ENCODE measurements around the gene SETD1B. TPM values are rescaled to one million over a fixed set of nuclear protein-coding genes. Genes with fewer than 3 reads are reported as not detected.

The SETD1B gene
- polyA plus RNA-seq, 1 donor from 2014 or later: 2.6 TPM

DNA sequence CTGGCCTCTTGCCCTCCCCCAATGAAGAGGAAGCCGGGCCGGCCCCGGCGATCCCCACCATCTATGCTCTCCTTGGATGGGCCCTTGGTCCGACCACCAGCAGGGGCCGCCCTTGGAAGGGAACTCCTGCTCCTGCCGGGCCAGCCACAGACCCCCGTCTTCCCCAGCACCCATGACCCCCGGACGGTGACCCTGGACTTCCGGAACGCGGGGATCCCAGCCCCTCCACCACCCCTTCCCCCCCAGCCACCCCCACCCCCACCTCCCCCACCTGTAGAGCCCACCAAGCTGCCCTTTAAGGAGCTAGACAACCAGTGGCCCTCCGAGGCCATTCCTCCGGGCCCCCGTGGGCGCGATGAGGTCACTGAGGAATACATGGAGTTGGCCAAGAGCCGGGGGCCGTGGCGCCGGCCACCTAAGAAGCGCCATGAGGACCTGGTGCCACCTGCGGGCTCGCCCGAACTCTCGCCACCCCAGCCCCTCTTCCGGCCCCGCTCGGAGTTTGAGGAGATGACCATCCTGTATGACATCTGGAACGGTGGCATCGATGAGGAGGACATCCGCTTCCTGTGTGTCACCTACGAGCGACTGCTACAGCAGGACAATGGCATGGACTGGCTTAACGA is 19.4 kb downstream of the SETD1B start:
- Histone ChIP-seq H3K36me3 (ENCODE audit: insufficient read depth, low read length) (no peaks in the 10 kb centered on the region), H3K9ac (ENCODE audit: low read length) (no peak overlapping the region), H3K9me3 (ENCODE audit: low read length) (no peaks in the 10 kb centered on the region), H3K27me3 (ENCODE audit: insufficient read depth, low read depth, low read length) (no peaks in the 10 kb centered on the region), H3K9me2 (ENCODE audit: insufficient read depth, low read length) (no peaks in the 10 kb centered on the region), H3K4me3 (ENCODE audit: low read length) (no peak overlapping the region), H3F3A (ENCODE audit: insufficient read depth, low read length, poor library complexity, severe bottlenecking) (no peaks in the 10 kb centered on the region), H3K4me2 (ENCODE audit: low read length) (no peak overlapping the region), H3K79me2 (replicated peaks; ENCODE audit: insufficient read depth, low read length) (no peaks in the 10 kb centered on the region), H4K20me1 (ENCODE audit: insufficient read depth) (no peaks in the 10 kb centered on the region), H2AFZ (ENCODE audit: low read depth, low read length) (no peak overlapping the region), H3K27ac (ENCODE audit: low read length) (no peak overlapping the region)
- TF ChIP-seq SMC3 (conservative IDR thresholded peaks at IDR 0.05; ENCODE audit: poor library complexity) (no peak), EZH2 (IDR thresholded peaks at IDR 0.05; ENCODE audit: borderline replicate concordance, insufficient read depth, low read length, poor library complexity, severe bottlenecking) (no peak), EP300 (conservative IDR thresholded peaks at IDR 0.05; ENCODE audit: poor library complexity, severe bottlenecking) (no peak), POLR2AphosphoS5 (IDR thresholded peaks at IDR 0.05) (no peak), MXI1 (conservative IDR thresholded peaks at IDR 0.05; ENCODE audit: poor library complexity, severe bottlenecking) (no peak), TAF1 (IDR thresholded peaks at IDR 0.05; ENCODE audit: low read depth) (no peak)
- TF ChIP-seq, protein P1, sequence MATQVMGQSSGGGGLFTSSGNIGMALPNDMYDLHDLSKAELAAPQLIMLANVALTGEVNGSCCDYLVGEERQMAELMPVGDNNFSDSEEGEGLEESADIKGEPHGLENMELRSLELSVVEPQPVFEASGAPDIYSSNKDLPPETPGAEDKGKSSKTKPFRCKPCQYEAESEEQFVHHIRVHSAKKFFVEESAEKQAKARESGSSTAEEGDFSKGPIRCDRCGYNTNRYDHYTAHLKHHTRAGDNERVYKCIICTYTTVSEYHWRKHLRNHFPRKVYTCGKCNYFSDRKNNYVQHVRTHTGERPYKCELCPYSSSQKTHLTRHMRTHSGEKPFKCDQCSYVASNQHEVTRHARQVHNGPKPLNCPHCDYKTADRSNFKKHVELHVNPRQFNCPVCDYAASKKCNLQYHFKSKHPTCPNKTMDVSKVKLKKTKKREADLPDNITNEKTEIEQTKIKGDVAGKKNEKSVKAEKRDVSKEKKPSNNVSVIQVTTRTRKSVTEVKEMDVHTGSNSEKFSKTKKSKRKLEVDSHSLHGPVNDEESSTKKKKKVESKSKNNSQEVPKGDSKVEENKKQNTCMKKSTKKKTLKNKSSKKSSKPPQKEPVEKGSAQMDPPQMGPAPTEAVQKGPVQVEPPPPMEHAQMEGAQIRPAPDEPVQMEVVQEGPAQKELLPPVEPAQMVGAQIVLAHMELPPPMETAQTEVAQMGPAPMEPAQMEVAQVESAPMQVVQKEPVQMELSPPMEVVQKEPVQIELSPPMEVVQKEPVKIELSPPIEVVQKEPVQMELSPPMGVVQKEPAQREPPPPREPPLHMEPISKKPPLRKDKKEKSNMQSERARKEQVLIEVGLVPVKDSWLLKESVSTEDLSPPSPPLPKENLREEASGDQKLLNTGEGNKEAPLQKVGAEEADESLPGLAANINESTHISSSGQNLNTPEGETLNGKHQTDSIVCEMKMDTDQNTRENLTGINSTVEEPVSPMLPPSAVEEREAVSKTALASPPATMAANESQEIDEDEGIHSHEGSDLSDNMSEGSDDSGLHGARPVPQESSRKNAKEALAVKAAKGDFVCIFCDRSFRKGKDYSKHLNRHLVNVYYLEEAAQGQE (IDR thresholded peaks at IDR 0.05; ENCODE audit: borderline replicate concordance): no peak
- TF ChIP-seq, protein P2, sequence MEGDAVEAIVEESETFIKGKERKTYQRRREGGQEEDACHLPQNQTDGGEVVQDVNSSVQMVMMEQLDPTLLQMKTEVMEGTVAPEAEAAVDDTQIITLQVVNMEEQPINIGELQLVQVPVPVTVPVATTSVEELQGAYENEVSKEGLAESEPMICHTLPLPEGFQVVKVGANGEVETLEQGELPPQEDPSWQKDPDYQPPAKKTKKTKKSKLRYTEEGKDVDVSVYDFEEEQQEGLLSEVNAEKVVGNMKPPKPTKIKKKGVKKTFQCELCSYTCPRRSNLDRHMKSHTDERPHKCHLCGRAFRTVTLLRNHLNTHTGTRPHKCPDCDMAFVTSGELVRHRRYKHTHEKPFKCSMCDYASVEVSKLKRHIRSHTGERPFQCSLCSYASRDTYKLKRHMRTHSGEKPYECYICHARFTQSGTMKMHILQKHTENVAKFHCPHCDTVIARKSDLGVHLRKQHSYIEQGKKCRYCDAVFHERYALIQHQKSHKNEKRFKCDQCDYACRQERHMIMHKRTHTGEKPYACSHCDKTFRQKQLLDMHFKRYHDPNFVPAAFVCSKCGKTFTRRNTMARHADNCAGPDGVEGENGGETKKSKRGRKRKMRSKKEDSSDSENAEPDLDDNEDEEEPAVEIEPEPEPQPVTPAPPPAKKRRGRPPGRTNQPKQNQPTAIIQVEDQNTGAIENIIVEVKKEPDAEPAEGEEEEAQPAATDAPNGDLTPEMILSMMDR (IDR thresholded peaks at IDR 0.05; ENCODE audit: poor library complexity, severe bottlenecking): no peak

DNA sequence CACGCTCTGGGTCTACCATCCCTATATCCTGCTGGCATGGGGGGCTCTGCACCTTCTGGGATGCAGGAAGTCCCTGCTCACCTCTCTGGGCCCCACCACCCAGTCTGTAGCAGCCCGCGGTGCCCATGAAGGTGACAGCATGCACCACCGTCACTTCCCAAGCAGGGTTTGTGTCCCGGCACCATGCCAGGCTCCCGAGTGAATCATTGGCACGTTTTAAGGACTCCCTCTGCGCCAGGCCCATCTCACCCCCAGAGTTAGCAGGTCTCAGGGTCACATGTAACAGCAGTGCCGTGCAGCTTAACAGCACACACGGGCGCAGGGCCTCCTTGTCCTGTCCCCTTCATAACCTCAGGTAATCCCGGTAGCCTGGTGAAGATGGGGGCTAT is 19.9 kb downstream of the SETD1B start:
- Histone ChIP-seq H3K9ac (ENCODE audit: low read length) (no peak overlapping the region), H3K9me3 (ENCODE audit: low read length) (no peaks in the 10 kb centered on the region), H2AFZ (ENCODE audit: low read depth, low read length) (no peak overlapping the region), H3K79me2 (replicated peaks; ENCODE audit: insufficient read depth, low read length) (no peaks in the 10 kb centered on the region), H3K9me2 (ENCODE audit: insufficient read depth, low read length) (no peaks in the 10 kb centered on the region), H3K4me2 (ENCODE audit: low read length) (no peak overlapping the region), H3F3A (ENCODE audit: insufficient read depth, low read length, poor library complexity, severe bottlenecking) (no peaks in the 10 kb centered on the region), H4K20me1 (ENCODE audit: insufficient read depth) (no peaks in the 10 kb centered on the region), H3K27me3 (ENCODE audit: insufficient read depth, low read depth, low read length) (no peaks in the 10 kb centered on the region), H3K27ac (ENCODE audit: low read length) (no peak overlapping the region), H3K4me3 (ENCODE audit: low read length) (no peak overlapping the region), H3K36me3 (ENCODE audit: insufficient read depth, low read length) (no peaks in the 10 kb centered on the region)
- TF ChIP-seq, protein P2 (IDR thresholded peaks at IDR 0.05; ENCODE audit: poor library complexity, severe bottlenecking): no peak
- no peak for TF ChIP-seq EP300 (conservative IDR thresholded peaks at IDR 0.05; ENCODE audit: poor library complexity, severe bottlenecking)
- no peak for TF ChIP-seq RAD21 (conservative IDR thresholded peaks at IDR 0.05)
- no peak for TF ChIP-seq POLR2AphosphoS5 (IDR thresholded peaks at IDR 0.05)

Measured in neural cell (in vitro differentiated cells).